Psoas muscle (tissue), 8 donors: ENCODE measurements around the gene ETNPPL. TPM values are rescaled to one million over a fixed set of nuclear protein-coding genes. Genes with fewer than 3 reads are reported as not detected.

Source experiments
- ATAC-seq, 4 donors: fragments of 200-7000 bp; cut with Tn5 transposase; one replicate each; pipeline ENCODE4 v1.9.1; 2020; ENCODE audit warnings: moderate library complexity in 3 of 4, mild to moderate bottlenecking in 2 of 4
- DNase-seq, 2 donors: peaks; one replicate each; pipeline ENCODE4 v3.0.0-alpha.2; 2020
- H3K27ac ChIP-seq: fragments of 200-600 bp; one replicate; pipeline ENCODE4 v1.8.0; 2022
- H3K27me3 ChIP-seq, 3 donors: fragments of 200-600 bp in 1 of 3; one replicate each; pipeline versions ENCODE4 v1.6.1 to v1.8.0; 2013 to 2022; ENCODE audit warnings: low read length in 2 of 3, mild to moderate bottlenecking in 2 of 3, moderate library complexity in 1 of 3; ENCODE audit not compliant: insufficient read depth in 3 of 3
- H3K36me3 ChIP-seq, 2 donors: fragments of 200-600 bp in 1 of 2; one replicate each; pipeline versions ENCODE4 v1.6.1 to v1.8.0; 2013 to 2022; ENCODE audit warnings: low read depth in 1 of 2, mild to moderate bottlenecking in 1 of 2, moderate library complexity in 1 of 2; ENCODE audit not compliant: insufficient read depth in 1 of 2
- H3K4me1 ChIP-seq: fragments of 200-600 bp; one replicate; pipeline ENCODE4 v1.8.0; 2022
- H3K4me3 ChIP-seq: fragments of 200-600 bp; one replicate; pipeline ENCODE4 v1.8.0; 2022; ENCODE audit warnings: mild to moderate bottlenecking
- H3K9me3 ChIP-seq: fragments of 200-600 bp; one replicate; pipeline ENCODE4 v1.8.0; 2022
- WGBS, 3 donors: extraction: QIAGEN DNeasy Blood & Tissue Kit; methylation state at CpG; one replicate each; pipeline versions ENCODE4 v1.1.6 to v1.1.7; 2013; 5-methylcytosine and 5-hydroxymethylcytosine counted together
- intact Hi-C, 2 donors: fragments of 100-400 bp; cut with DNase I; formaldehyde crosslinking; loops; one replicate each; pipeline versions ENCODE4 v1.11.0 to v1.14.2; 2022
- polyA plus RNA-seq, 3 donors: library from polyadenylated mRNA; stranded (reverse); fragments of 200-250 nt; gene quantifications; one replicate each; pipeline ENCODE4 v1.2.3, GENCODE V29; 2013
- total RNA-seq, 4 donors: library from RNA; stranded (reverse); fragmentation: NEBNext Ultra II Directional in 2 of 4; extraction: Animal tissue kit (Norgen Biotek cat#: 25700) in 2 of 4; gene quantifications; one replicate each; pipeline versions ENCODE4 v1.2.1 to v1.2.4, GENCODE V29; 2021 to 2023
- TF ChIP-seq, protein P1 (sequence below): fragments of 200-600 bp; IDR thresholded peaks from one replicate; pipeline ENCODE4 v1.8.0; 2022; ENCODE audit warnings: antibody characterized with exemption
- donor health status: healthy with polysubstance abuse.
- donor health status: DM: no; HTN: no; CAD: no; lungs with moderate emphysema.
- donor health status: Bipolar disorder and iron deficiency.
- donor health status: healthy.
- donor health status: DM: yes; HTN: yes; CAD: no.
- donor health status: DM: no; HTN: no; CAD: no.
- donor health status: DM: no; HTN: no; CAD: no.
- donor health status: DM: yes; HTN: yes; CAD: no.

Gene ETNPPL
- total and polyA plus RNA-seq, 7 donors: 0.24 to 2.1 (median 0.28) TPM

GRCh38 chr4:108774809-108775530 is 12.1 kb upstream of the ETNPPL start:
- TF ChIP-seq, protein P1, sequence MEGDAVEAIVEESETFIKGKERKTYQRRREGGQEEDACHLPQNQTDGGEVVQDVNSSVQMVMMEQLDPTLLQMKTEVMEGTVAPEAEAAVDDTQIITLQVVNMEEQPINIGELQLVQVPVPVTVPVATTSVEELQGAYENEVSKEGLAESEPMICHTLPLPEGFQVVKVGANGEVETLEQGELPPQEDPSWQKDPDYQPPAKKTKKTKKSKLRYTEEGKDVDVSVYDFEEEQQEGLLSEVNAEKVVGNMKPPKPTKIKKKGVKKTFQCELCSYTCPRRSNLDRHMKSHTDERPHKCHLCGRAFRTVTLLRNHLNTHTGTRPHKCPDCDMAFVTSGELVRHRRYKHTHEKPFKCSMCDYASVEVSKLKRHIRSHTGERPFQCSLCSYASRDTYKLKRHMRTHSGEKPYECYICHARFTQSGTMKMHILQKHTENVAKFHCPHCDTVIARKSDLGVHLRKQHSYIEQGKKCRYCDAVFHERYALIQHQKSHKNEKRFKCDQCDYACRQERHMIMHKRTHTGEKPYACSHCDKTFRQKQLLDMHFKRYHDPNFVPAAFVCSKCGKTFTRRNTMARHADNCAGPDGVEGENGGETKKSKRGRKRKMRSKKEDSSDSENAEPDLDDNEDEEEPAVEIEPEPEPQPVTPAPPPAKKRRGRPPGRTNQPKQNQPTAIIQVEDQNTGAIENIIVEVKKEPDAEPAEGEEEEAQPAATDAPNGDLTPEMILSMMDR: peak; percentile 29
- Histone ChIP-seq H3K4me1 (peaks cover 9% of the 10 kb centered on the region), H3K4me3 (no peak overlapping the region), H3K9me3 (no peaks in the 10 kb centered on the region), H3K27me3 (no peaks in the 10 kb centered on the region), H3K36me3 (no peaks in the 10 kb centered on the region), H3K27ac (no peak overlapping the region)
- peak; percentile 69 to 99 (median 86) for ATAC-seq
- WGBS, 3 donors: 34 to 53% (median 36%) methylated on average over 5 of the region's 5 CpGs
- intact Hi-C loops: no loop called here
- DNase-seq: peak; percentile 22 to 81

GRCh38 chr4:108772402-108772801 is 9.5 kb upstream of the ETNPPL start:
- TF ChIP-seq, protein P1: no peak
- DNase-seq (no peak), ATAC-seq (no peak)
- no peaks in the 10 kb centered on the region for H3K27me3 ChIP-seq
- H3K9me3 ChIP-seq: no peaks in the 10 kb centered on the region
- H3K27ac ChIP-seq: no peak overlapping the region
- intact Hi-C loops: no loop called here
- H3K4me1 ChIP-seq: peaks cover 9% of the 10 kb centered on the region
- no peak overlapping the region for H3K4me3 ChIP-seq
- WGBS, 3 donors: 78 to 86% (median 84%) methylated on average over 7 of the region's 7 CpGs
- H3K36me3 ChIP-seq: no peaks in the 10 kb centered on the region

- intact Hi-C loops: no loop called here
- ATAC-seq: no peak
- DNase-seq: no peak
- Histone ChIP-seq H3K4me1 (no peaks in the 10 kb centered on the region), H3K27me3 (no peaks in the 10 kb centered on the region), H3K36me3 (no peaks in the 10 kb centered on the region), H3K4me3 (no peak overlapping the region), H3K9me3 (no peaks in the 10 kb centered on the region), H3K27ac (no peak overlapping the region)
- 88 to 94% (median 90%) methylated on average over 3 of the region's 3 CpGs for WGBS, 3 donors
- TF ChIP-seq, protein P1: no peak
These were observed 3.2 kb upstream of the ETNPPL start for GRCh38 chr4:108766058-108766457.

DNA sequence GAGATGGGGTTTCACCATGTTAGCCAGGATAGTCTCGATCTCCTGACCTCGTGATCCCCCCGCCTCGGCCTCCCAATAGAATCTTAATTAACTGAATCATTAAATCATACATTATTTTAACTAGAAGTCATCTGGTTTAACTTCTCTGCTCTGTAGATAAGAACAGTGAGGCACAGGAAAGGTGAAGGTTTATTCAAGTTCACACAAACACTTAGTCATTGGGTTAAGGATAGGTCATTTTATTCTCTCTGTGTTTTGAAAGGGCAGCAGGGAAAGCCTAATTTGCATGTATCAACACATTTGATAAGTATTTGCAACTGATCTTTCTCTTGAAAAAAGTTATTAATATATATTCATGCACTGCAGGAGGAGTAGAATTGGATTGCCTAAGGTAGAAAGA is 1.1 kb upstream of the ETNPPL start:
- TF ChIP-seq, protein P1: no peak
- Histone ChIP-seq H3K36me3 (no peaks in the 10 kb centered on the region), H3K4me1 (no peaks in the 10 kb centered on the region), H3K4me3 (no peak overlapping the region), H3K27me3 (peaks cover 0 to 4% (median 0%) of the 10 kb centered on the region in 3 donors), H3K27ac (no peak overlapping the region), H3K9me3 (no peaks in the 10 kb centered on the region)
- intact Hi-C loops: no loop called here
- WGBS, 3 donors: 88 to 96% (median 95%) methylated on average over 4 of the region's 4 CpGs
- DNase-seq (no peak), ATAC-seq (no peak)

GRCh38 chr4:108763226-108763593 is 357 bp upstream of the ETNPPL start:
- 23 to 30% (median 27%) methylated on average over 11 of the region's 11 CpGs for WGBS, 3 donors
- ATAC-seq (peak in 3 of 4 donors; percentile 8 to 35 (median 35)), DNase-seq (no peak)
- Histone ChIP-seq H3K9me3 (no peaks in the 10 kb centered on the region), H3K4me1 (no peaks in the 10 kb centered on the region), H3K27me3 (peaks cover 0 to 4% (median 0%) of the 10 kb centered on the region in 3 donors), H3K4me3 (peak overlapping the region; percentile 73), H3K27ac (no peak overlapping the region), H3K36me3 (no peaks in the 10 kb centered on the region)
- TF ChIP-seq, protein P1: no peak
- intact Hi-C loops: no loop called here
